GM12875 (cell line): ENCODE data around the gene PLEKHA7.

Experiments used
- H3K4me3 ChIP-seq: one replicate; pipeline ENCODE4 v1.5.1; 2011; ENCODE audit warnings: low read depth, low read length, control low read depth
- TF ChIP-seq, protein P1 (sequence below): IDR thresholded peaks from 2 replicates; pipeline ENCODE4 v1.5.1; 2011; ENCODE audit warnings: low read depth, mild to moderate bottlenecking, control low read depth, inconsistent platforms, low read length, moderate library complexity, borderline replicate concordance; ENCODE audit not compliant: insufficient read depth

Gene PLEKHA7

DNA sequence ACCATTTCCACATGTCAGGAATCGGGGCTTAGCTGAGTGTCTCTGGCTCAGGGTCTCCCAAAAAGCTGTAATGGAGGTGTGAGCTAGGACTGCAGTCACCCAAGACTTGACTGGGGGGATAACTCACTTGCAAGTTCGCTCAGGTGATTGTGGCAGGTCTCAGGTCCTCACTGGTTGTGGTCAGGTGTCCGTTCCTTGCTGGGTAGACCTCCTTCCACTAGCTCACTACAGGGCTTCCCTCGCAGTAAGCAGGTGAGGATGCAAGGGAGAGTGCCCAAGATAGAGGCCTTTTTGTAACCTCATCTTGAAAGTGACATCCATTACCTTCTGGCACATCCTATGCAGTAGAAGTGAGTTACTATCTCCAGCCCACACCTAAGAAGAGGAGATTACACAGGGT, 246.3 kb downstream of the PLEKHA7 start:
- no peak overlapping the region for H3K4me3 ChIP-seq
- TF ChIP-seq, protein P1, sequence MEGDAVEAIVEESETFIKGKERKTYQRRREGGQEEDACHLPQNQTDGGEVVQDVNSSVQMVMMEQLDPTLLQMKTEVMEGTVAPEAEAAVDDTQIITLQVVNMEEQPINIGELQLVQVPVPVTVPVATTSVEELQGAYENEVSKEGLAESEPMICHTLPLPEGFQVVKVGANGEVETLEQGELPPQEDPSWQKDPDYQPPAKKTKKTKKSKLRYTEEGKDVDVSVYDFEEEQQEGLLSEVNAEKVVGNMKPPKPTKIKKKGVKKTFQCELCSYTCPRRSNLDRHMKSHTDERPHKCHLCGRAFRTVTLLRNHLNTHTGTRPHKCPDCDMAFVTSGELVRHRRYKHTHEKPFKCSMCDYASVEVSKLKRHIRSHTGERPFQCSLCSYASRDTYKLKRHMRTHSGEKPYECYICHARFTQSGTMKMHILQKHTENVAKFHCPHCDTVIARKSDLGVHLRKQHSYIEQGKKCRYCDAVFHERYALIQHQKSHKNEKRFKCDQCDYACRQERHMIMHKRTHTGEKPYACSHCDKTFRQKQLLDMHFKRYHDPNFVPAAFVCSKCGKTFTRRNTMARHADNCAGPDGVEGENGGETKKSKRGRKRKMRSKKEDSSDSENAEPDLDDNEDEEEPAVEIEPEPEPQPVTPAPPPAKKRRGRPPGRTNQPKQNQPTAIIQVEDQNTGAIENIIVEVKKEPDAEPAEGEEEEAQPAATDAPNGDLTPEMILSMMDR, result no peak

DNA sequence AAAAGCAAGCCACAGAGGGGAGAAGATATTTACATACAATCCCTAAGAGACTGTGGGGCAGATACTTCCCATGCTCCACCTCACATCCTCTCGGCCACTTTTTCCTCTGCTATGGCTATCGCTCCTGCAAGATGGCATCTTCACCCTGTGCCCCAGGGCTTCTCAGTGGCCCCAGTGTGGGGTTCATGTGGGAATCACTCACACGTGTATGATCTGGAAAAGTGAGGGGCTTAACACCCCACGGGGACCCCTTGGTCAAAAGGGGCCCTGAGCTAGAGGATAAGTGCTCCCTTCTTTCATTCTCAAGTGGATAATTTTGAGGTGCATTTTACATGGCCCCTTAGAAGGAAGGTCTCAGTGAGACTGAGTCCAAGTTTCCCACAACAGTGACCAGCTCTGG, 247.1 kb downstream of the PLEKHA7 start:
- TF ChIP-seq, protein P1, result no peak
- H3K4me3 ChIP-seq, result no peak overlapping the region

DNA sequence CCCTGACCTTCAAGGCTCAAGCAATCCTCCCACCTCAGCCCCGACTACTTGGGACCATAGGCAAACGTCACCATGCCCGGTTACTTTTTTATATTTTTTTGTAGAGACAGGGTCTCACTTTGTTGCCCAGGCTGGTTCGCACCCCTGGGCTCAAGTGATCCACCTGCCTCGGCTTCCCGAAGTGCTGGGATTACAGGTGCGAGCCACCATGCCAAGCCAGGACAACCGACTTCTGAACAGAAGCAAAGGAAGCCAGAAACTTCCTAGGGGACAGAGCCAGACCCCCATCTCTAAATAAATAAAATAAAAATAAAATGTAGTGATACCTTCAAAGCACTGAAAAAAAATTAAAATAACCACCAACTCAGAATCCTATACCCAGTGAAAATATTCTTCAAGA, 249.3 kb downstream of the PLEKHA7 start:
- TF ChIP-seq, protein P1, result no peak
- no peak overlapping the region for H3K4me3 ChIP-seq

DNA sequence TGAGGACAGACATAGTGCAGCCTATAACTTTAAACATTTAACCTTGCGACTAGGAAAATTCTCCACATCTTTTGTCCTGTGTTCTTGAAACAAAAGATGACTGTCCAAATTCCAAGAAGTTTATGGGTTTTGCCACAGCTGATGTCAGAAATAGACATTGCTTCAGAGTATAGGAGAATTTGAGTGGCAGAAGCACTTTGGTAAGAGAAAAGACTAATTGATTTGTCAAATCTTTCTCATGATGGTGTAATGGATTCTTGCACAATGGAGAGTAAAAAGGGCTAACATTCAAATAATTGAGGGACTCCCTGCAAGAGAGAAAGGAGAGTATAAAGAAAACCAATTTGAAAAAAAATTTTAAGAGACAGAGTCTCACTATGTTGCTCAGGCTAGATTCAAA, 250.5 kb downstream of the PLEKHA7 start:
- TF ChIP-seq, protein P1, result no peak

DNA sequence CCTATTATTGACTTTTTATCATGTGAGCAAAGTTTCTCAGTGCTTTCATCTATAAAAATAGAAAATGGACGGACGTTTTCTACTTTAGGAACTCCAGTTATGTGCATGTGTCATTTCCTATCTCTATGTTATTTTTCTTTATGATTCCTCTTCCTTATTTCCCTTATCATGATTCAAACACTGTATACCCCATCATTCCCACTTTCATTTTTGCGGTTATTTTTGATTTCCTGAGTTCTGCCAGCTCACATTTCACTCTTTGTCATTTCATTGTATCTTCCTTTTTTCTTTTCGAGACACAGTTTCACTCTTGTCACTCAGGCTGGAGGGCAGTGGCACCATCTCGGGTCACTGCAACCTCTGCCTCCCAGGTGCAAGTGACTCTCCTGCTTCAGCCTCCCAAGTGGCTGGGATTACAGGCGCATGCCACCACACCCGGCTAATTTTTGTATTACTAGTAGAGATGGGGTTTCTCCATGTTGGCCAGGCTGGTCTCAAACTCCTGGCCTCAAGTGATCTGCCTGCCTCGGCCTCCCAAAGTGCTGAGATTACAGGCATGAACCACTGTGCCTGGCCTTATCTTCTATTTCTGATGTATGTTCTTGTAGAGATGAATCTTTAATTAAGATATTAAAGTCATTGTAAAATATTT, 254.2 kb downstream of the PLEKHA7 start:
- no peak overlapping the region for H3K4me3 ChIP-seq
- TF ChIP-seq, protein P1, result no peak

More for the DNA sequence above, 250.5 kb downstream of the PLEKHA7 start:
- H3K4me3 ChIP-seq, result no peak overlapping the region

DNA sequence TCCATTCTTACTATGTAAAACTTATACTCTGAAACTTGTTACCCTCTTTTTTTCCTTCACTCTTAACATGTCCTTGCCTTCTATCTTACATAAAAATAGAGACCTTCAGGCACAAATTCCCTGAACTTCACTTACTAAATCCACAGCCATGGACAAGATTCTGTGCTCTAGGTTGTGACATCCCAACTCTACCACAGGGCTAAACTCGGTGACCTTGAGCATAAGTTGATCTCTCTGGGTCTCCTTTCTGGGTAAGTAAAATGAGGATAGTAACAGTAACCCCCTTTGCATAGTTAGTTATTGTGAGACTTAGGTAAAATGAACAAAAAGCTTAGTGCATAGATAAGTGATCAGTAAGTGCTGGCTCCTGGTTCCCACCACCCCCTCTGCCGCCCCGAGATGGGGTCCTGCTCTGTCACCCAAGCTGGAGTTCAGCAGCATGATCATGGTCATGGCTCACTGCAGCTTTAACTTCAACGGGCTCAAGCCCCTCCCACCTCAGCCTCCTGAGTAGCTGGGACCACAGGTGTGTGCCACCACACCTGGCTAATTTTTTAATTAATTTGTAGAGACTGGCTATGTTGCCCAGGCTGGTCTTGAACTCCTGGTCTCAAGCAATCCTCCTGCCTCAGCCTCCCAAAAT, 255.7 kb downstream of the PLEKHA7 start:
- TF ChIP-seq, protein P1, result no peak
- H3K4me3 ChIP-seq, result no peak overlapping the region

DNA sequence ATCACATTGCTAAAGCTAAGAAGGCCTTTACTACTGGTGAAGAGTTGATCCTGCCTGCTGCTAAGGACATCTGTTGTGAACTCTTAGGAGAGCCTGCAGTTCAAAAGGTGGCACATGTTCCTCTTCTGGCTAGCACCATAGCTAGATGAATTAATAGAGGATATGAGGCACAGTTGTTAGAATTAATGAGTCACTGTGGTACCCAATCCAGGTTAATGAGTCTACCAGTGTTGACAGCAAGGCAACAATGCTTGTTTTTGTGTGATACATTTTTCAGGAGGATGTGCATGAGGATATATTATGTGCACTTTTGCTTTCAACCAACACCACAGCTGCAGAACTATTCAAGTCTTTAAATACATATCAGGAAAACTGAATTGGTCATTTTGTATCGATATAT, 263.8 kb downstream of the PLEKHA7 start:
- TF ChIP-seq, protein P1, result no peak
- no peak overlapping the region for H3K4me3 ChIP-seq
